SK-N-SH (cell line): ENCODE measurements around the gene SPDYE3.
"Not testable (repeated sequence)": the region's sequence is repeated elsewhere in the genome, so short reads cannot be mapped to it uniquely, and the experiment has no call there.

Experiments used
- CTCF ChIP-seq: fragments of 200-600 bp; sonication (generic); IDR thresholded peaks from 2 replicates; pipeline ENCODE4 v1.6.1; 2017; ENCODE audit warnings: antibody characterized with exemption, mild to moderate bottlenecking, moderate library complexity
- EP300 ChIP-seq, 2 experiments: IDR thresholded peaks; 2 replicates each; pipeline versions ENCODE4 v1.4.0 to v1.6.1; 2012; ENCODE audit warnings: borderline replicate concordance in 1 of 2, low read depth in 1 of 2, low read length in 1 of 2
- MAX ChIP-seq: IDR thresholded peaks from 2 replicates; pipeline ENCODE4 v1.4.0; 2012; ENCODE audit warnings: low read depth
- MXI1 ChIP-seq: IDR thresholded peaks from 2 replicates; pipeline ENCODE4 v1.6.1; 2012; ENCODE audit warnings: mild to moderate bottlenecking, low read depth, low read length, improper control_type of control experiment
- POLR2AphosphoS5 ChIP-seq: IDR thresholded peaks from 2 replicates; pipeline ENCODE4 v1.6.1; 2012; ENCODE audit warnings: low read depth, low read length
- SMC3 ChIP-seq: IDR thresholded peaks from 2 replicates; pipeline ENCODE4 v1.6.1; 2012; ENCODE audit warnings: low read depth, low read length, improper control_type of control experiment
- TF ChIP-seq, protein P1 (sequence below): IDR thresholded peaks from 2 replicates; pipeline ENCODE4 v1.4.0; 2012; ENCODE audit warnings: low read depth, borderline replicate concordance

GRCh38 chr7:100341286-100341685 is 33.8 kb downstream of the SPDYE3 start:
- not testable (repeated sequence) for TF ChIP-seq CTCF; MAX; SMC3; EP300 (IDR thresholded peaks at IDR 0.05; ENCODE audit: borderline replicate concordance in 1 of 2, low read depth in 1 of 2, low read length in 1 of 2); MXI1; POLR2AphosphoS5
- TF ChIP-seq, protein P1, sequence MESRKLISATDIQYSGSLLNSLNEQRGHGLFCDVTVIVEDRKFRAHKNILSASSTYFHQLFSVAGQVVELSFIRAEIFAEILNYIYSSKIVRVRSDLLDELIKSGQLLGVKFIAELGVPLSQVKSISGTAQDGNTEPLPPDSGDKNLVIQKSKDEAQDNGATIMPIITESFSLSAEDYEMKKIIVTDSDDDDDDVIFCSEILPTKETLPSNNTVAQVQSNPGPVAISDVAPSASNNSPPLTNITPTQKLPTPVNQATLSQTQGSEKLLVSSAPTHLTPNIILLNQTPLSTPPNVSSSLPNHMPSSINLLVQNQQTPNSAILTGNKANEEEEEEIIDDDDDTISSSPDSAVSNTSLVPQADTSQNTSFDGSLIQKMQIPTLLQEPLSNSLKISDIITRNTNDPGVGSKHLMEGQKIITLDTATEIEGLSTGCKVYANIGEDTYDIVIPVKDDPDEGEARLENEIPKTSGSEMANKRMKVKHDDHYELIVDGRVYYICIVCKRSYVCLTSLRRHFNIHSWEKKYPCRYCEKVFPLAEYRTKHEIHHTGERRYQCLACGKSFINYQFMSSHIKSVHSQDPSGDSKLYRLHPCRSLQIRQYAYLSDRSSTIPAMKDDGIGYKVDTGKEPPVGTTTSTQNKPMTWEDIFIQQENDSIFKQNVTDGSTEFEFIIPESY = not testable (repeated sequence)
